ENCODE data around the gene MXD3. TPM values are rescaled to one million over a fixed set of nuclear protein-coding genes. Genes with fewer than 3 reads are reported as not detected.
A peak's percentile ranks its signal among the peaks of the same experiment; 100 is the strongest.

Gene MXD3
- total and polyA plus RNA-seq, 10 of the 15 experiments (the other 5 are each of a cell fraction or from before 2014, with no cell fraction given): 0.24 to 29.8 (median 13.5) TPM

GRCh38 chr5:177290816-177291596 is 20.7 kb downstream of the MXD3 start (continued):
- TF ChIP-seq ZNF687 (IDR thresholded peaks at IDR 0.05) (no peak), CBFB (IDR thresholded peaks at IDR 0.05; ENCODE audit: low read depth) (no peak), CREM (IDR thresholded peaks at IDR 0.05; ENCODE audit: low read depth) (0 out of 2 replicates have a peak, but pooled peaks have one; percentile 8), MTA3 (IDR thresholded peaks at IDR 0.05; ENCODE audit: borderline replicate concordance, low read length) (no peak), ZBTB4 (CRISPR knock-in tag; IDR thresholded peaks at IDR 0.05) (no peak), SUPT20H (IDR thresholded peaks at IDR 0.05; ENCODE audit: borderline replicate concordance, control insufficient read depth, low read depth, low read length) (no peak), RUNX3 (IDR thresholded peaks at IDR 0.05; ENCODE audit: low read length) (peak; percentile 57), SUZ12 (IDR thresholded peaks at IDR 0.05; ENCODE audit: unreplicated experiment) (no peak), ATF2 (IDR thresholded peaks at IDR 0.05; ENCODE audit: low read length) (no peak; the same call in 1 of the 2 replicates), TCF7 (IDR thresholded peaks at IDR 0.05; ENCODE audit: borderline replicate concordance) (no peak), TCF3 (IDR thresholded peaks at IDR 0.05; ENCODE audit: borderline replicate concordance, insufficient read depth, low read depth, low read length) (peak; percentile 76; the same call in 1 of the 2 replicates), ZNF24 (IDR thresholded peaks at IDR 0.05) (no peak), IRF5 (IDR thresholded peaks at IDR 0.05; ENCODE audit: borderline replicate concordance) (no peak), E2F8 (IDR thresholded peaks at IDR 0.05; ENCODE audit: low read depth, partially characterized antibody) (no peak), ASH2L (IDR thresholded peaks at IDR 0.05; ENCODE audit: borderline replicate concordance, low read depth) (no peak), IRF4 (IDR thresholded peaks at IDR 0.05; ENCODE audit: low read depth, low read length) (peak; percentile 59; the same call in 1 of the 2 replicates)

Measured in GM12878 (cell line).